ENCODE measurements around the gene KIF5B. TPM values are rescaled to one million over a fixed set of nuclear protein-coding genes. Genes with fewer than 3 reads are reported as not detected.
"Not testable (repeated sequence)": the region's sequence is repeated elsewhere in the genome, so short reads cannot be mapped to it uniquely, and the experiment has no call there.

KIF5B gene
- total and polyA plus RNA-seq, 4 donors: 37.6 to 121 (median 68.0) TPM

DNA sequence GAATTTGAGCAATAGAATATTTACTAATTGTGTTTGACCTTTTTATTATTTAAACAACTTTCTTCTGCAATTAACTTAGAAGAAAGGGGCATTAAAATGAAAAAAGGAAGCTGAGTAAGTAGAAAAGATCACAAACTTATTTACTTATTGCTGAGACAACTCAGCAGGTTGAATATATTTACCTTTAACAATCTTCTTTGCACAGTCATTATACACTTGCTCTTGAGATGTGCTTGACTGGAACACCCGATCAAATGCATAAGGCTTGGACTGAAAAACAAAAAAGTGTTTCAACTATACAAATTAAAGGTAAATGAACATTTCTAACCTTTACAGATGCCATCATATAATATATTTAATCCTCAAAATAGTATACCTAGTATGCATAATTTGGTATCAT lies 7.9 kb downstream of the KIF5B start:
- no peak overlapping the region for H3K27ac ChIP-seq (ENCODE audit: low read depth in 1 of 2, low read length in 1 of 2)
- no peak overlapping the region for H3K9ac ChIP-seq (ENCODE audit: insufficient read depth in 1 of 2, low read length in 2 of 2)
- no peaks in the 10 kb centered on the region for H3K27me3 ChIP-seq (ENCODE audit: control insufficient read depth in 3 of 3, insufficient read depth in 3 of 3, low read length in 2 of 3)
- no peak for DNase-seq
- ATAC-seq (ENCODE audit: insufficient read depth, low FRiP score): no peak
- peaks cover 0 to 47% (median 5%) of the 10 kb centered on the region in 5 donors for H3K4me1 ChIP-seq (ENCODE audit: control insufficient read depth in 5 of 5, insufficient read depth in 5 of 5, low read length in 5 of 5)
- TF ChIP-seq, protein P1, sequence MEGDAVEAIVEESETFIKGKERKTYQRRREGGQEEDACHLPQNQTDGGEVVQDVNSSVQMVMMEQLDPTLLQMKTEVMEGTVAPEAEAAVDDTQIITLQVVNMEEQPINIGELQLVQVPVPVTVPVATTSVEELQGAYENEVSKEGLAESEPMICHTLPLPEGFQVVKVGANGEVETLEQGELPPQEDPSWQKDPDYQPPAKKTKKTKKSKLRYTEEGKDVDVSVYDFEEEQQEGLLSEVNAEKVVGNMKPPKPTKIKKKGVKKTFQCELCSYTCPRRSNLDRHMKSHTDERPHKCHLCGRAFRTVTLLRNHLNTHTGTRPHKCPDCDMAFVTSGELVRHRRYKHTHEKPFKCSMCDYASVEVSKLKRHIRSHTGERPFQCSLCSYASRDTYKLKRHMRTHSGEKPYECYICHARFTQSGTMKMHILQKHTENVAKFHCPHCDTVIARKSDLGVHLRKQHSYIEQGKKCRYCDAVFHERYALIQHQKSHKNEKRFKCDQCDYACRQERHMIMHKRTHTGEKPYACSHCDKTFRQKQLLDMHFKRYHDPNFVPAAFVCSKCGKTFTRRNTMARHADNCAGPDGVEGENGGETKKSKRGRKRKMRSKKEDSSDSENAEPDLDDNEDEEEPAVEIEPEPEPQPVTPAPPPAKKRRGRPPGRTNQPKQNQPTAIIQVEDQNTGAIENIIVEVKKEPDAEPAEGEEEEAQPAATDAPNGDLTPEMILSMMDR (IDR thresholded peaks at IDR 0.05; ENCODE audit: control extremely low read depth, extremely low read depth): no peak
- H3K9me3 ChIP-seq (ENCODE audit: control insufficient read depth in 4 of 4, insufficient read depth in 3 of 4, low read length in 3 of 4): no peaks in the 10 kb centered on the region
- 63 to 88% methylated on average over 1 of the region's 1 CpG for WGBS, 2 donors
- no peak overlapping the region for H3K4me3 ChIP-seq
- H3K36me3 ChIP-seq (ENCODE audit: control insufficient read depth in 4 of 4, insufficient read depth in 4 of 4, low read length in 4 of 4): peaks cover 8 to 29% (median 22%) of the 10 kb centered on the region in 4 donors

GRCh38 chr10:32047881-32048280 lies 8.3 kb downstream of the KIF5B start:
- Histone ChIP-seq H3K9me3 (ENCODE audit: control insufficient read depth in 4 of 4, insufficient read depth in 3 of 4, low read length in 3 of 4) (no peaks in the 10 kb centered on the region), H3K9ac (ENCODE audit: insufficient read depth in 1 of 2, low read length in 2 of 2) (no peak overlapping the region), H3K4me1 (ENCODE audit: control insufficient read depth in 5 of 5, insufficient read depth in 5 of 5, low read length in 5 of 5) (peaks cover 0 to 51% (median 5%) of the 10 kb centered on the region in 5 donors), H3K36me3 (ENCODE audit: control insufficient read depth in 4 of 4, insufficient read depth in 4 of 4, low read length in 4 of 4) (peaks cover 10 to 29% (median 22%) of the 10 kb centered on the region in 4 donors), H3K27ac (ENCODE audit: low read depth in 1 of 2, low read length in 1 of 2) (no peak overlapping the region), H3K27me3 (ENCODE audit: control insufficient read depth in 3 of 3, insufficient read depth in 3 of 3, low read length in 2 of 3) (no peaks in the 10 kb centered on the region), H3K4me3 (no peak overlapping the region)
- ATAC-seq (ENCODE audit: insufficient read depth, low FRiP score) (no peak), DNase-seq (no peak)
- TF ChIP-seq, protein P1 (IDR thresholded peaks at IDR 0.05; ENCODE audit: control extremely low read depth, extremely low read depth): no peak

- Histone ChIP-seq H3K27ac (ENCODE audit: low read depth in 1 of 2, low read length in 1 of 2) (no peak overlapping the region), H3K9me3 (ENCODE audit: control insufficient read depth in 4 of 4, insufficient read depth in 3 of 4, low read length in 3 of 4) (no peaks in the 10 kb centered on the region), H3K4me1 (ENCODE audit: control insufficient read depth in 5 of 5, insufficient read depth in 5 of 5, low read length in 5 of 5) (peaks cover 0 to 47% (median 6%) of the 10 kb centered on the region in 5 donors), H3K4me3 (no peak overlapping the region), H3K9ac (ENCODE audit: insufficient read depth in 1 of 2, low read length in 2 of 2) (no peak overlapping the region), H3K36me3 (ENCODE audit: control insufficient read depth in 4 of 4, insufficient read depth in 4 of 4, low read length in 4 of 4) (peaks cover 13 to 29% (median 24%) of the 10 kb centered on the region in 4 donors), H3K27me3 (ENCODE audit: control insufficient read depth in 3 of 3, insufficient read depth in 3 of 3, low read length in 2 of 3) (no peaks in the 10 kb centered on the region)
- TF ChIP-seq, protein P1 (IDR thresholded peaks at IDR 0.05; ENCODE audit: control extremely low read depth, extremely low read depth): no peak
- no peak for ATAC-seq (ENCODE audit: insufficient read depth, low FRiP score)
- no peak for DNase-seq
- WGBS, 2 donors: 60 to 87% methylated on average over 3 of the region's 3 CpGs
These were observed 10.1 kb downstream of the KIF5B start for GRCh38 chr10:32046151-32046550.

DNA sequence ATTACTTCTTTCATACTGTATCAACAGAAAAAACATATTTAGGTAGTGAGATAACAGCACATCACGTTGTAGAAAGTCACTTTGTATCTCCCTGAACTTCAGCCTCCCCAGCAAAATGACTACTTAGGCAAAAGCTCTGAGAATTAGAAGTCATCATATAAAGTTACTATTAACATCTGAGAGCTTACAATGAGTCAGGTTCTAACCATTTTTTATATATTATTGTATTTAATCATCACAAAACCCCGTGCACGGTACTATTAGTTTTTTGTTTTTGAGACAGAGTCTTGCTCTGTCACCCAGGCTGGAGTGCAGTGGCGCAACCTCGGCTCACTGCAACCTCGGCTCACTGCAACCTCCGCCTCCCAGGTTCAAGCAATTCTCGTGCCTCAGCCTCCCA lies 13.5 kb downstream of the KIF5B start:
- Histone ChIP-seq H3K4me1 (ENCODE audit: control insufficient read depth in 5 of 5, insufficient read depth in 5 of 5, low read length in 5 of 5) (peaks cover 0 to 26% (median 2%) of the 10 kb centered on the region in 5 donors), H3K36me3 (ENCODE audit: control insufficient read depth in 4 of 4, insufficient read depth in 4 of 4, low read length in 4 of 4) (peaks cover 13 to 29% (median 28%) of the 10 kb centered on the region in 4 donors)
- H3K9me3 ChIP-seq (ENCODE audit: control insufficient read depth in 4 of 4, insufficient read depth in 3 of 4, low read length in 3 of 4); H3K4me3 ChIP-seq; H3K27ac ChIP-seq (ENCODE audit: low read depth in 1 of 2, low read length in 1 of 2); ATAC-seq (ENCODE audit: insufficient read depth, low FRiP score); H3K9ac ChIP-seq (ENCODE audit: insufficient read depth in 1 of 2, low read length in 2 of 2); H3K27me3 ChIP-seq (ENCODE audit: control insufficient read depth in 3 of 3, insufficient read depth in 3 of 3, low read length in 2 of 3); DNase-seq: not testable (repeated sequence)
- WGBS, 2 donors: 75 to 76% methylated on average over 8 of the region's 8 CpGs

Data from lung (tissue), 12 donors.